IMR-90 (cell line): ENCODE data around the gene INPP5B. TPM values are rescaled to one million over a fixed set of nuclear protein-coding genes. Genes with fewer than 3 reads are reported as not detected.
A peak's percentile ranks its signal among the peaks of the same experiment; 100 is the strongest.

Experiments
- ATAC-seq: fragments of 200-7000 bp; cut with Tn5 transposase; 2 replicates; pipeline ENCODE4 v1.9.1; 2020; ENCODE audit warnings: low read depth, mild to moderate bottlenecking, moderate library complexity
- BruUV-seq: library from RNA; stranded (reverse); fragments of 400-500 nt; replicated peaks from 2 replicates; lab custom pipeline; 2021; lab: Mats Ljungman, UMichigan
- CTCF ChIA-PET: fragments of 300-600 bp; formaldehyde crosslinking; extraction: SDS; loops from one replicate; lab custom pipeline; 2021; ENCODE audit warnings: antibody characterized with exemption; lab: Yijun Ruan, JAX
- POLR2A ChIA-PET: fragments of 300-600 bp; sonication (Branson Sonifier 250); formaldehyde crosslinking; loops from one replicate; lab custom pipeline; 2022; ENCODE audit warnings: antibody characterized with exemption; ENCODE audit not compliant: unreplicated experiment; lab: Charles Lee
- DNase-seq: peaks from one replicate; pipeline ENCODE4 v3.0.0; 2013
- H2AFZ ChIP-seq: replicated peaks from 2 replicates; pipeline ENCODE3; 2013; ENCODE audit warnings: low read length, mild to moderate bottlenecking; ENCODE audit not compliant: poor library complexity
- H2AK5ac ChIP-seq: 2 replicates; pipeline ENCODE4 v1.6.1; 2013; ENCODE audit warnings: low read depth, low read length, inconsistent platforms
- H2AK9ac ChIP-seq: replicated peaks from 2 replicates; pipeline ENCODE3; 2013; ENCODE audit warnings: mild to moderate bottlenecking, low read depth, low read length, moderate library complexity; ENCODE audit not compliant: poor library complexity
- H2BK120ac ChIP-seq: 2 replicates; pipeline ENCODE4 v1.6.1; 2013; ENCODE audit warnings: low read depth, low read length, inconsistent platforms
- H2BK15ac ChIP-seq: 3 replicates; pipeline ENCODE4 v1.6.1; 2013; ENCODE audit warnings: low read depth, low read length, inconsistent platforms
- H2BK20ac ChIP-seq: 2 replicates; pipeline ENCODE4 v1.6.1; 2013; ENCODE audit warnings: low read depth, mild to moderate bottlenecking, inconsistent platforms, low read length, moderate library complexity
- H2BK5ac ChIP-seq: 2 replicates; pipeline ENCODE4 v1.6.1; 2013; ENCODE audit warnings: mild to moderate bottlenecking, low read depth, low read length, inconsistent platforms; ENCODE audit not compliant: poor library complexity, severe bottlenecking
- H3K14ac ChIP-seq: replicated peaks from 2 replicates; pipeline ENCODE4 v1.6.1; 2013; ENCODE audit warnings: low read depth, low read length, inconsistent platforms
- H3K18ac ChIP-seq: 2 replicates; pipeline ENCODE4 v1.6.1; 2013; ENCODE audit warnings: low read depth, low read length, control low read depth
- H3K23ac ChIP-seq: 2 replicates; pipeline ENCODE4 v1.6.1; 2013; ENCODE audit warnings: low read depth, low read length, inconsistent platforms
- H3K27ac ChIP-seq: 2 replicates; pipeline ENCODE4 v1.5.1; 2013; ENCODE audit warnings: mild to moderate bottlenecking, control low read depth, low read length; ENCODE audit not compliant: insufficient read depth
- H3K27me3 ChIP-seq: 2 replicates; pipeline ENCODE4 v1.6.1; 2013; ENCODE audit warnings: low read length; ENCODE audit not compliant: control insufficient read depth, insufficient read depth
- H3K36me3 ChIP-seq: 2 replicates; pipeline ENCODE4 v1.6.1; 2013; ENCODE audit warnings: low read length, mixed read lengths; ENCODE audit not compliant: control insufficient read depth, insufficient read depth
- H3K4ac ChIP-seq: 2 replicates; pipeline ENCODE4 v1.6.1; 2013; ENCODE audit warnings: low read depth, low read length, inconsistent platforms
- H3K4me1 ChIP-seq: 2 replicates; pipeline ENCODE4 v1.6.1; 2013; ENCODE audit warnings: low read length, mixed read lengths; ENCODE audit not compliant: control insufficient read depth, insufficient read depth
- H3K4me2 ChIP-seq: 2 replicates; pipeline ENCODE4 v1.6.1; 2013; ENCODE audit warnings: low read depth, mild to moderate bottlenecking, control low read depth, low read length, moderate library complexity
- H3K4me3 ChIP-seq: 2 replicates; pipeline ENCODE4 v1.5.1; 2013; ENCODE audit warnings: low read depth, mild to moderate bottlenecking, control low read depth, low read length, moderate library complexity; ENCODE audit not compliant: insufficient read depth
- H3K56ac ChIP-seq: 2 replicates; pipeline ENCODE4 v1.6.1; 2013; ENCODE audit warnings: low read length, inconsistent platforms; ENCODE audit not compliant: insufficient read depth; ENCODE audit errors: extremely low read depth
- H3K79me1 ChIP-seq, 2 experiments: 2 replicates each; pipeline ENCODE4 v1.6.1; 2013; ENCODE audit warnings: low read length in 2 of 2, inconsistent platforms in 1 of 2, low read depth in 1 of 2
- H3K9ac ChIP-seq: 2 replicates; pipeline ENCODE4 v1.6.1; 2013; ENCODE audit warnings: low read depth, low read length, control low read depth
- H3K9me1 ChIP-seq: 2 replicates; pipeline ENCODE4 v1.6.1; 2013; ENCODE audit warnings: low read length, inconsistent platforms; ENCODE audit not compliant: insufficient read depth
- H3K9me3 ChIP-seq: 2 replicates; pipeline ENCODE4 v1.6.1; 2013; ENCODE audit warnings: low read length; ENCODE audit not compliant: control insufficient read depth, insufficient read depth
- H4K20me1 ChIP-seq: 2 replicates; pipeline ENCODE4 v1.6.1; 2013; ENCODE audit warnings: low read length, inconsistent platforms; ENCODE audit not compliant: insufficient read depth
- H4K5ac ChIP-seq: 2 replicates; pipeline ENCODE4 v1.6.1; 2013; ENCODE audit warnings: mild to moderate bottlenecking, low read depth, low read length, control low read depth
- H4K8ac ChIP-seq, 2 experiments: 2 replicates each; pipeline ENCODE4 v1.6.1; 2013; ENCODE audit warnings: low read depth in 2 of 2, low read length in 2 of 2, control low read depth in 1 of 2, inconsistent platforms in 1 of 2
- H4K91ac ChIP-seq: 2 replicates; pipeline ENCODE4 v1.6.1; 2013; ENCODE audit warnings: low read depth, low read length, inconsistent platforms; ENCODE audit not compliant: insufficient read depth
- BHLHE40 ChIP-seq: fragments of 150-350 bp; IDR thresholded peaks from 2 replicates; pipeline ENCODE4 v1.6.1; 2016; ENCODE audit warnings: mild to moderate bottlenecking, low read depth, low read length
- CHD1 ChIP-seq: IDR thresholded peaks from 2 replicates; pipeline ENCODE4 v1.6.1; 2012; ENCODE audit warnings: low read depth, low read length, improper control_type of control experiment
- CTCF ChIP-seq: conservative IDR thresholded peaks from 2 replicates; pipeline ENCODE4 v1.5.1; 2012; ENCODE audit warnings: mild to moderate bottlenecking, low read depth, low read length, improper control_type of control experiment
- MAFK ChIP-seq: IDR thresholded peaks from 2 replicates; pipeline ENCODE4 v1.6.1; 2012; ENCODE audit warnings: low read depth, low read length, improper control_type of control experiment
- MAZ ChIP-seq: IDR thresholded peaks from 2 replicates; pipeline ENCODE4 v1.6.1; 2012; ENCODE audit warnings: low read depth, mild to moderate bottlenecking, low read length, improper control_type of control experiment, moderate library complexity, borderline replicate concordance
- RAD21 ChIP-seq: IDR thresholded peaks from 2 replicates; pipeline ENCODE4 v1.6.1; 2012; ENCODE audit warnings: low read length, improper control_type of control experiment
- RCOR1 ChIP-seq: IDR thresholded peaks from 2 replicates; pipeline ENCODE4 v1.6.1; 2012; ENCODE audit warnings: mild to moderate bottlenecking, low read length, improper control_type of control experiment; ENCODE audit not compliant: insufficient replicate concordance
- RFX5 ChIP-seq: IDR thresholded peaks from 2 replicates; pipeline ENCODE4 v1.8.0; 2012; ENCODE audit warnings: low read depth, mild to moderate bottlenecking, low read length, moderate library complexity
- SMC3 ChIP-seq: fragments of 150-350 bp; IDR thresholded peaks from 2 replicates; pipeline ENCODE4 v1.6.1; 2016; ENCODE audit warnings: low read depth, mild to moderate bottlenecking, antibody characterized with exemption, low read length, moderate library complexity
- USF2 ChIP-seq: fragments of 150-350 bp; IDR thresholded peaks from 2 replicates; pipeline ENCODE4 v1.6.1; 2017; ENCODE audit warnings: mild to moderate bottlenecking, antibody characterized with exemption, low read length, low read depth
- WGBS, 2 experiments: methylation state at CpG; one replicate each; pipeline versions ENCODE4 v1.1.5 to v1.1.7; 2013; ENCODE audit warnings: missing lambda C conversion rate in 2 of 2; ENCODE audit not compliant: insufficient read length in 1 of 2; ENCODE audit errors: extremely low coverage in 2 of 2; 5-methylcytosine and 5-hydroxymethylcytosine counted together
- dilution Hi-C: fragments of 300-500 bp; cut with HindIII; formaldehyde crosslinking; loops from one replicate; pipeline ENCODE4 v1.14.3; 2018; ENCODE audit warnings: low sequenced_read_pairs; ENCODE audit not compliant: unreplicated experiment
- in situ Hi-C: fragments of 300-500 bp; cut with MboI; formaldehyde crosslinking; loops from 3 replicates; pipeline ENCODE4 v1.14.3; 2019; ENCODE audit warnings: low sequenced_read_pairs, inconsistent platforms, mixed read lengths
- intact Hi-C: fragments of 100-400 bp; cut with micrococcal nuclease; formaldehyde crosslinking; loops from 2 replicates; pipeline ENCODE4 v1.10.0; 2022
- polyA plus RNA-seq, 3 experiments: library from polyadenylated mRNA; depleted of rRNA; stranded (reverse); fragments of >200 nt; gene quantifications; 2 replicates each; pipeline ENCODE4 v1.2.3, GENCODE V29; 2012; ENCODE audit warnings: low replicate concordance in 1 of 3
- total RNA-seq: library from RNA; depleted of rRNA; stranded (reverse); fragments of >200 nt; gene quantifications from 2 replicates; pipeline ENCODE4 v1.2.3, GENCODE V29; 2012

The INPP5B gene
- total and polyA plus RNA-seq, 2 of the 4 experiments (the other 2 are of a cell fraction) = 9.4 to 20.4 TPM

- H3K79me1 ChIP-seq = peaks cover 18 to 44% of the 10 kb centered on the region in 2 experiments
- POLR2A ChIA-PET = no interaction called here
- H3K27me3 ChIP-seq = no peaks in the 10 kb centered on the region
- H2BK15ac ChIP-seq = no peak overlapping the region
- TF ChIP-seq BHLHE40 = no peak
- TF ChIP-seq RCOR1 = no peak
- no peak for TF ChIP-seq CTCF
- TF ChIP-seq RAD21 = no peak
- no peak for TF ChIP-seq RFX5
- no peak for TF ChIP-seq MAZ
- no peak for TF ChIP-seq USF2
- no peak for TF ChIP-seq MAFK
- no peak for TF ChIP-seq CHD1
- no peak for TF ChIP-seq SMC3
- no peak overlapping the region for H3K27ac ChIP-seq
- no peak overlapping the region for H2BK120ac ChIP-seq
- H3K4me1 ChIP-seq = peaks cover 3% of the 10 kb centered on the region; the same call in 1 of the 2 replicates
- no peak overlapping the region for H2AK5ac ChIP-seq
- in situ Hi-C loops (no loop called here), dilution Hi-C loops (no loop called here), intact Hi-C loops (no loop called here)
- H4K5ac ChIP-seq = no peak overlapping the region
- H3K9ac ChIP-seq = no peak overlapping the region
- ATAC-seq (peak; percentile 42; the same call in 1 of the 2 replicates), DNase-seq (peak; percentile 15)
- no peak overlapping the region for H3K56ac ChIP-seq
- no peak overlapping the region for H2BK5ac ChIP-seq
- no peak overlapping the region for H4K8ac ChIP-seq
- no peak overlapping the region for H2BK20ac ChIP-seq
- BruUV-seq = no TSS peak
- no peak overlapping the region for H3K23ac ChIP-seq
- H3K36me3 ChIP-seq = peaks cover 33% of the 10 kb centered on the region
- no peak overlapping the region for H2AK9ac ChIP-seq
- H3K18ac ChIP-seq = no peak overlapping the region
- no peaks in the 10 kb centered on the region; the same call in 1 of the 2 replicates for H4K20me1 ChIP-seq
- H3K9me1 ChIP-seq = peaks cover 6% of the 10 kb centered on the region; the same call in 1 of the 2 replicates
- no peak overlapping the region for H3K14ac ChIP-seq
- WGBS, 2 experiments = no CpG with 5 or more reads among the region's 1 CpG
- H4K91ac ChIP-seq = no peak overlapping the region
- H2AFZ ChIP-seq = no peak overlapping the region
- no peak overlapping the region for H3K4me2 ChIP-seq
- H3K4ac ChIP-seq = no peak overlapping the region
- CTCF ChIA-PET = interaction anchor here (0.5 to 0.7 kb wide), 2 partner anchors 15 to 172 kb away, joined by 3 to 5 read pairs; partner anchors contain the start of gene UTP11
- no peak overlapping the region for H3K4me3 ChIP-seq
- no peaks in the 10 kb centered on the region for H3K9me3 ChIP-seq
Measured at GRCh38 chr1:37840711-37841110, 106.1 kb downstream of the INPP5B start.
